Measurements from ENCODE around the gene ZBTB18.

The ZBTB18 gene

GRCh38 chr1:244048256-244049161 is 2.6 kb upstream of the ZBTB18 start:
- Mint-ChIP-seq H3K4me1 (peaks cover 25 to 32% of the 10 kb centered on the region in 2 donors), H3K27me3 (no peaks in the 10 kb centered on the region), H3K9me3 (no peaks in the 10 kb centered on the region), H3K27ac (peak overlapping the region; percentile 100), H3K36me3 (peaks cover 0 to 6% of the 10 kb centered on the region in 2 donors), H3K4me3 (peak overlapping the region; percentile 92 to 98)
- peak; percentile 81 to 84 for ATAC-seq (replicated peaks)
- peak; percentile 96 for DNase-seq

- Mint-ChIP-seq H3K27ac (peak overlapping the region; percentile 97), H3K27me3 (no peaks in the 10 kb centered on the region), H3K4me3 (peak overlapping the region; percentile 92 to 94), H3K4me1 (peaks cover 25 to 32% of the 10 kb centered on the region in 2 donors), H3K36me3 (peaks cover 0 to 6% of the 10 kb centered on the region in 2 donors), H3K9me3 (no peaks in the 10 kb centered on the region)
- DNase-seq (peak; percentile 49), ATAC-seq (replicated peaks) (peak; percentile 8 to 10)
Measured at GRCh38 chr1:244049162-244050013, 1.7 kb upstream of the ZBTB18 start.

- DNase-seq (peak; percentile 13), ATAC-seq (replicated peaks) (no peak)
- Mint-ChIP-seq H3K4me3 (peak overlapping the region; percentile 92 to 94), H3K27me3 (no peaks in the 10 kb centered on the region), H3K27ac (peak overlapping the region; percentile 97), H3K36me3 (peaks cover 0 to 6% of the 10 kb centered on the region in 2 donors), H3K9me3 (no peaks in the 10 kb centered on the region), H3K4me1 (peaks cover 18 to 28% of the 10 kb centered on the region in 2 donors)
Measured at GRCh38 chr1:244050014-244050834, 859 bp upstream of the ZBTB18 start.

- H3K4me3 Mint-ChIP-seq = no peak overlapping the region
- no peaks in the 10 kb centered on the region for H3K27me3 Mint-ChIP-seq
- ATAC-seq (replicated peaks) = no peak
- H3K36me3 Mint-ChIP-seq = peaks cover 3 to 6% of the 10 kb centered on the region in 2 donors
- no peak for DNase-seq
- no peaks in the 10 kb centered on the region for H3K9me3 Mint-ChIP-seq
- H3K4me1 Mint-ChIP-seq = peaks cover 8 to 25% of the 10 kb centered on the region in 2 donors
- H3K27ac Mint-ChIP-seq = no peak overlapping the region
Measured at GRCh38 chr1:244052016-244052727, 1.1 kb downstream of the ZBTB18 start.

- Mint-ChIP-seq H3K4me1 (peaks cover 11 to 22% of the 10 kb centered on the region in 2 donors), H3K27me3 (no peaks in the 10 kb centered on the region), H3K36me3 (peaks cover 3 to 6% of the 10 kb centered on the region in 2 donors), H3K27ac (no peak overlapping the region), H3K4me3 (no peak overlapping the region), H3K9me3 (no peaks in the 10 kb centered on the region)
- DNase-seq (no peak), ATAC-seq (replicated peaks) (no peak)
Measured at GRCh38 chr1:244052728-244053312, 1.7 kb downstream of the ZBTB18 start.

- no peak for DNase-seq
- H3K4me1 Mint-ChIP-seq = peaks cover 13 to 22% of the 10 kb centered on the region in 2 donors
Measured at GRCh38 chr1:244053831-244054230, 2.7 kb downstream of the ZBTB18 start.

GRCh38 chr1:244054247-244054923 is 3.3 kb downstream of the ZBTB18 start:
- Mint-ChIP-seq H3K4me3 (no peak overlapping the region), H3K4me1 (peaks cover 13 to 22% of the 10 kb centered on the region in 2 donors), H3K36me3 (peaks cover 3 to 4% of the 10 kb centered on the region in 2 donors), H3K27ac (no peak overlapping the region), H3K9me3 (no peaks in the 10 kb centered on the region), H3K27me3 (no peaks in the 10 kb centered on the region)
- no peak for ATAC-seq (replicated peaks)
- DNase-seq = no peak

More at GRCh38 chr1:244053831-244054230, 2.7 kb downstream of the ZBTB18 start:
- H3K27ac Mint-ChIP-seq = no peak overlapping the region
- H3K27me3 Mint-ChIP-seq = no peaks in the 10 kb centered on the region
- peaks cover 3 to 4% of the 10 kb centered on the region in 2 donors for H3K36me3 Mint-ChIP-seq
- no peaks in the 10 kb centered on the region for H3K9me3 Mint-ChIP-seq
- no peak for ATAC-seq (replicated peaks)
- H3K4me3 Mint-ChIP-seq = no peak overlapping the region

GRCh38 chr1:244054924-244055263 is 3.8 kb downstream of the ZBTB18 start:
- H3K27me3 Mint-ChIP-seq = no peaks in the 10 kb centered on the region
- no peak overlapping the region for H3K4me3 Mint-ChIP-seq
- no peak overlapping the region for H3K27ac Mint-ChIP-seq
- peaks cover 0 to 3% of the 10 kb centered on the region in 2 donors for H3K36me3 Mint-ChIP-seq
- no peak for DNase-seq
- no peaks in the 10 kb centered on the region for H3K9me3 Mint-ChIP-seq
- ATAC-seq (replicated peaks) = no peak
- H3K4me1 Mint-ChIP-seq = peaks cover 13 to 19% of the 10 kb centered on the region in 2 donors

- peaks cover 0 to 3% of the 10 kb centered on the region in 2 donors for H3K36me3 Mint-ChIP-seq
- peaks cover 8 to 13% of the 10 kb centered on the region in 2 donors for H3K4me1 Mint-ChIP-seq
- DNase-seq (no peak), ATAC-seq (replicated peaks) (no peak)
- no peak overlapping the region for H3K4me3 Mint-ChIP-seq
- H3K9me3 Mint-ChIP-seq = no peaks in the 10 kb centered on the region
- H3K27me3 Mint-ChIP-seq = no peaks in the 10 kb centered on the region
- no peak overlapping the region for H3K27ac Mint-ChIP-seq
Measured at GRCh38 chr1:244056577-244056976, 5.5 kb downstream of the ZBTB18 start.

GRCh38 chr1:244057474-244058385 is 6.6 kb downstream of the ZBTB18 start:
- ATAC-seq (replicated peaks) = no peak
- no peak for DNase-seq
- H3K9me3 Mint-ChIP-seq = no peaks in the 10 kb centered on the region
- H3K4me3 Mint-ChIP-seq = no peak overlapping the region
- peaks cover 7 to 13% of the 10 kb centered on the region in 2 donors for H3K4me1 Mint-ChIP-seq
- no peaks in the 10 kb centered on the region for H3K27me3 Mint-ChIP-seq
- H3K36me3 Mint-ChIP-seq = peaks cover 0 to 3% of the 10 kb centered on the region in 2 donors
- H3K27ac Mint-ChIP-seq = no peak overlapping the region

- DNase-seq (no peak), ATAC-seq (replicated peaks) (no peak)
- Mint-ChIP-seq H3K9me3 (no peaks in the 10 kb centered on the region), H3K4me1 (peaks cover 7 to 20% of the 10 kb centered on the region in 2 donors), H3K36me3 (peaks cover 0 to 3% of the 10 kb centered on the region in 2 donors), H3K27ac (no peak overlapping the region), H3K27me3 (no peaks in the 10 kb centered on the region), H3K4me3 (no peak overlapping the region)
Measured at GRCh38 chr1:244060117-244060516, 9.0 kb downstream of the ZBTB18 start.

- peaks cover 0 to 2% of the 10 kb centered on the region in 2 donors for H3K36me3 Mint-ChIP-seq
- DNase-seq (no peak), ATAC-seq (replicated peaks) (no peak)
- H3K27ac Mint-ChIP-seq = no peak overlapping the region
- H3K4me1 Mint-ChIP-seq = peaks cover 5 to 20% of the 10 kb centered on the region in 2 donors
- no peaks in the 10 kb centered on the region for H3K27me3 Mint-ChIP-seq
- no peak overlapping the region for H3K4me3 Mint-ChIP-seq
- H3K9me3 Mint-ChIP-seq = no peaks in the 10 kb centered on the region
Measured at GRCh38 chr1:244060686-244061085, 9.6 kb downstream of the ZBTB18 start.
